CD4-positive, alpha-beta T cell treated with Interleukin-17A for 4 hours (primary cell): Measurements from ENCODE around the gene CDCA4.
A peak's percentile ranks its signal among the peaks of the same experiment; 100 is the strongest.
"Not testable (repeated sequence)": the region's sequence is repeated elsewhere in the genome, so short reads cannot be mapped to it uniquely, and the experiment has no call there.

ENCODE experiments used
- DNase-seq: peaks from one replicate; pipeline ENCODE4 v3.0.0-alpha.2; 2020; ENCODE audit warnings: mixed read lengths

CDCA4 gene

DNA sequence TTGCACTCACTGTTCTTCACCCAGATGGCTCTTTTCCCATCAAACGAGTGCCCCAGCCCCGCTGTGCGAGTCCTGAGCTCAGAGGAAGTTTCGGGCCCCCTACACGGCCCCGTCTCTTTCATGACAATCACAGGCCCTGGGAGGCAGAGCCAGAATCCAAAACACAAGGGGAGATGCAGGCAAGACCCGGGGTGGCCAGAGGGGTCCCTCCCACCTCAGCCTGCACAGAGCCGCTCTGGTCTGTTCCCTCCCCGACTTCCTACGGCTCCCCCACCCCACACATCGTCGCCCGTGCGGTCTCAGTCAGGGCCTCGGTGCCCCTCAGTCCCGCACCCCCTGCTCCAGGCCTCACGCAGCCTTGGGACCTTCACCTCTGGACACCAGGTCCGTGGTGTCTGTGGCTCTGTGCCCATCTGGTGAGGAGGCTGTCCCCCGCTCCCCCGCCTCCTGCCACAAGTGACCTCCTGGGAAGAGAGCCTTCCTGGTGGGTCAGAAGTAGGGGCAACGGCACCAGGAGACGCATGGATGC lies 35.5 kb upstream of the CDCA4 start:
- peak; percentile 2 for DNase-seq

DNA sequence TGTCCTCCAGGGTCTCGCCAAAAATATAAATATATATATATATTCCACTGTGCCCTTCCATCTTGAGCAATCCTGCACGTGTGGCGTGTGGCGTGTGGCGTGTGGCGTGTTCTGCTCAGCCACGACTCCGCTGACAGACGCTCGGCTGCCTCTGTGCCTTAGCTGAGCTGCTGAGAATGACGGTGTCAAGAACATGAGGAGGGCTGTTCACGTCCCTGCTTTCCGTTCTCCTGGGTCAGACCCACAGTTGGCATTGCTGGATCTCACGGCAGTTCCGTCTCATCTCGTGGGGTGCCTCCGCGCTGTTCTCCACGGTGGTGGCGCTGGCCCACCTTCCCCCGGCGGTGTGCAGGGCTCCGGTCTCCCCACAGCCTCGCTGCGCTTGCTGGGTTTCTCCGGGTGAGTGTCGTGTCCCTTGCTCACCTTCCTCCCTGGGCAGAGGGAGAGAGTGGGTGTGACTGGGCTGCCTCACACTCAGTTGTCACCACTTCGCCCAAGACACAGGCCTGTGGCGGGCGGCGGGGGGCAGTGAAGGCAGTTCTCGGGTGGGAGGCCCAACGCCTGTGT lies 34.9 kb upstream of the CDCA4 start:
- peak; percentile 2 for DNase-seq

DNA sequence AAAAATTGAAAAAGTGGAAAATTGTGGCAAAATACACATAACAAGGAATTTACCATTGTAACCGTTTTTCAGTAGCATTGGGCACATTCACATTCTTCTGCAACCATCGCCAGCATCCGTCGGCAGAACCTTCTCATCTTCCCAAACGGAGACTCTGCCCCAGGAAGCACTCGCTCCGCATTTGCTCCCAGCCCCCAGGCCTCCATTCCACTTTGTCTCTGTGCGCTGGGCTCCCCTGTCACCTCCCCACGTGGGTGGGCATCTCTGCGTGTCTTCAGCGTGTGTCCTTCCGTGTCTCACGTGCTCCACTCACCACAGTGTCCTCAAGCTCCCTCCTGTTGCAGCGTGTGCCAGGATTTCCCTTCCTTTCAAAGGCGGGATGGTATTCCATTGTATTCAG lies 34.5 kb upstream of the CDCA4 start:
- DNase-seq, result no peak

DNA sequence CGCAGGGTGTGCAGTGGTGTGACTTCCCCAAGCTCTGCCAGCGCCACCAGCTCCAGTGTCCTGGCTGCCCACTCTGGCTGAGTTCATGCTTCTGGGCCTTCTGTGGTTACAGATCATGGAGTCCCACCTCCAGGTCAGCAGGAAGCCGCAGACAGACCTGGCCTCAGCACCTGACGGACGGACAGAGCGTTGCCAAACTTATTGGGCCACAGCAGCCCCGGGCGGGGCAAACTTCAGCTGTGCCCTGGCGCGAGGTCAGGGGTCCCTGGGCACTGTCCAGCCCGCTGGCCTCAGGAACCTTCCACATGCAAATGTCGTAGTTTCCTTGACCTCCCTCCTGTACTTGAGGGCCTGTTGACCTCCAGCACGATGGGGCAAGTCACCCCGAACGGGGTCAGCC lies 33.1 kb upstream of the CDCA4 start:
- DNase-seq, result no peak

DNA sequence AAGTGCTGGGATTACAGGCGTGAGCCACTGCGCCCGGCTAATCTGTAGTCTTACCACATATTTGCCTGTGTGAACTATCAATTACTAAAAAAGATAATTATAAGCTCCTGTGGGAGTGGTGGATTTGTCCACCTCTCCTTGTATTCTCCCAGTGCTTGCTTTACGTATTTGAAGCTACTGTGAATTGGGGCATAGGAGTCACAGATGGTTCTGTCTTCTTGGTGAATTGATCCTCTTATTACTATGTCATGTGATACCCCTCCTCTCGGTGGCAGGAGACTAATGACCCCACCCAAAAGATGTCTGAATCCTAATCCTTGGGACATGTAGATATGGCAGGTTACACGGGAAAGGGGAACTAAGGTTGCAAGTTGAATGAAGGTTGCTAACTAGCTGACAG lies 32.5 kb upstream of the CDCA4 start:
- no peak for DNase-seq

DNA sequence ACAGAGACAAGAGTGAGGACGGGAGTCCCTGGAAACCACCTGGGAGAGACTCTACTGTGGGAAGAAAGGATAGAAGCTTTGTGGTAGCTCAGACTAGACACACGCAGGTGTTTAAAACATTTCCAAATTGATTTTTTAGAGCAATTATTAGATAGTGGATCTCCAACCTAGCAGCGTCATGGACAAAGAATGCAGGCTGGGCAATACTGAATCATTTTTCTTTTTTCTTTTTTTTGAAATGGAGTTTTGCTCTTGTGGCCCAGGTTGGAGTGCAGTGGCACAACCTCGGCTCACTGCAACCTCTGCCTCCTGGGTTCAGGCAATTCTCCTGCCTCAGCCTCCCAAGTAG lies 31.2 kb upstream of the CDCA4 start:
- no peak for DNase-seq

DNA sequence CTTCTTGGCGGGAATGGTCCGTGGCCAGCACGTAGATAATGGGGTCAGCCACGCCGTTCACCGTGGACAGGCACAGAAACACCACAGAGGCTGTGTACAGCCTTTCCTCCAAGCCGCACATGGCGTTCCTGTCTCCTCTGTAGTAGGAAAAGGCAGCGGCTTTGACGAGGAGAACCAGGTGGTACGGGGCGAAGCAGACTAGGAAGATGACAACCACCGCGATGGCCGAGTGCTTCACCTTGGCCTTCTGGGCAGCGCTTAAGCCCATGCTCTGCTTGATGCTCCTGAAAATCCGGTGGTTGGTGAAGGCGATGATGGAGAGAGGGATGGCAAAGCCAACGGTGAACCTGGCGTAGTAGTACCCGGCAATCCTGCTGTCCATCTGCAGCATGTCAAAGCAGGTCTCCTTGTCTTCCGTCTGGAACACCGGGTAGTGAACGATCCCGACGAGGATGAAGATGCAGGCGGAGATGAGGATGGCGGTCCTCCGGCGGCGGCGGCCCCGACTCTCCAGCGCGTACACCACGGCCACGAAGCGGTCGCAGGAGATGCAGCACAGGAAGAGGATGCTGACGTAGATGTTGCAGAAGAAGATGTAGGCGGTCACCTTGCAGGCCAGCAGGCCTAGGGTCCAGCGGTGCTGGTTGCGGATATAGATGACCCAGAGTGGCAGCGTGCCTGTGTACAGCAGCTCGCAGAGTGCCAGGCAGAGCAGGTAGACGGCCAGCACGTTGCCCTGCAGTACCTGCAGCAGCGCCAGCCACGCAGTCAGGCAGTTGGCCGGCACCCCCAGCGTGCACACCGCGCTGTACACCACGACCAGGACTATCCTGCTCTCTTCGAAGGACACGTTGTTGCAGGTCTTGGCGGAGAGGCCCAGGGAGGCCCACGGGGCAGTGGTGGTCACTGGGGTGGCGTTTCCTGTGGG lies 30.6 kb upstream of the CDCA4 start:
- DNase-seq, result no peak

DNA sequence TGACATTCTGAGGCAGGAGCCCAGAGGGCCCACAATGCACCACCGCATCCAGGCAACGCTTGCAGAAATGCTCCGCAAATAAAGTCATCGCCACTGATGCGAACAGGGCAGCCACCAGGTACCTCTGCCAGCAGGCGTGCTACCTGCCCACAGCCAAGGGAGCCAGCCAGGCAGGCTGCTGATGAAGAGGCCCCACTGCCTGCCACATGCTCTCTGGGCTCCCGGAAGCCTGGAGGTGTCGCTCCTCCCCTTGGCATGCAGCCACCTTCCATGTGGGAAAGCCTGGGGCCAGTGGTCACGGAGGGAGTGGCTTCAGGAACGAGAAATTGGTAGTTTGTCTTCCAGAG lies 29.6 kb upstream of the CDCA4 start:
- DNase-seq, result no peak

DNA sequence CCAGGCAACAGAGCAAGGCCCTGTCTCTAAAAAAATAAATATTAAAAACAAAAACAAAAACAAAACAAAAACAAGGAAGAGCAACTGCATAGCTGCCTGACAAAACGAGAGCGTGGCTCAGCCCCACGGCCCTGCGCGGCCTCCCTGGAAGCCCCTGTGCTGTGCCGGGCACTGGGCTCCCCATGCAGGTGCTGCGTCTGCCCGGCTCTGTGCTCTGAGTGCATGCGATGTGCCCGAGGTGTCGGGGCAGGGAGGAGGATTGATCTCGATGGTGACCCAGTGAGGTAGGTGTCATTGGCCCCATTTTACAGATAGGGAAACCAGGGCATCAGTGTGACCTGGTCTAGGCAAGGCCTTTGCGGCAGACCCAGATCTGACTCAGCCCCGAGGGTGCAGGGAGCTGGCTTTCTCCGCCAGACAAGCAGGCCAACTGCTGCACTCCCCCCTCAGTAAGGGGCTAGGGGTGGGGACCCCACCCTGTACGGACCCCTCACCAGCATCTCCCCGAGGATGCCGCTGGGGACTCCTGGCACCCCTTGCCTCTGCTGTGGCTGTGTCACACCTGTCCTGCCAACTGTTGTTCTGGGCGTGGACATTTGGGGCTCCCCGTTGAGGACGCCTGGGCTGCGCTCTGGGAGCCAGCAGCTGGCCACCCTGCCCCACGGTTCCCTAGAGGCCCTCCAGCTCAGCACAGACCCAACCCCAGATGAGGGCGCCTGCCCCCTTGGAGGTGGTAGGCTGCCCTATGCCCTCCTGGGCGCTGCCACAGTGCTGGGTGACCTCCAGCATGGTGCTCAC lies 29.1 kb upstream of the CDCA4 start:
- no peak for DNase-seq

DNA sequence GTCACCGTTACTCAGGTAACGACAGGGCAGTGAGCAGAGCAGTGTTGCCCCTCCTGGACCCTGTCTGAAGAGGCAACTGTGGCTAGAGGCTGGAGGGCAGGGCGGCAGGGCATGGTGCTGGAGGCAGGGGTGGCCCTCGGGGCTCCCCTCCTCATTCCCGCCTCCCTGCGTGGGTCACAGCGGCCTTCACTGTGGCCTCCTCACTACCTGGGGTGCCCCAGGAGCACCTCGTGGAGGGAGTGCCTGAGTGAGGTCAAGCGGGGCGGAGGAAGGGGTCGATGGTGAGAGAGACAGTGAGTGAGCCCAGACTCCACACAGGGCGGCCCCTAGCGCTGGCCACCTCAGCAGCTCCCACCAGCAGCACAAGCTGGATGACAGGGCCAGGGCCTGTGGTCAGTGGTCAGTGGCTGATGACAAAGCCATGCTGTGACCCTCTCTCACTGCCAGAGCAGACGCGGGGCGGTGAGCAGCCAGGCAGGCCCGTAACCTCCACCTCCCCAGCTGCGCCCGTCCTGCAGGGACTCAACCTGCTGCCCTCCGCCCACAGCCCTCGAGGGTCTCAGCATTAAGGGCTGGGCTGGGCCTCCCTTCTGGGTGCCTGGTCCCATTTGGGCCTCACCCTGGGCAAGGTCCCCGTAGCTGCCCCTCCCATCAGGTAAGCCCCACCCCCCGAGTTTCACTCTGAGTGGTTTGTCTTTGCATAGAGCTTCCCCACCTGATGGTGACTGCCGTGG lies 26.6 kb upstream of the CDCA4 start:
- DNase-seq, result no peak

DNA sequence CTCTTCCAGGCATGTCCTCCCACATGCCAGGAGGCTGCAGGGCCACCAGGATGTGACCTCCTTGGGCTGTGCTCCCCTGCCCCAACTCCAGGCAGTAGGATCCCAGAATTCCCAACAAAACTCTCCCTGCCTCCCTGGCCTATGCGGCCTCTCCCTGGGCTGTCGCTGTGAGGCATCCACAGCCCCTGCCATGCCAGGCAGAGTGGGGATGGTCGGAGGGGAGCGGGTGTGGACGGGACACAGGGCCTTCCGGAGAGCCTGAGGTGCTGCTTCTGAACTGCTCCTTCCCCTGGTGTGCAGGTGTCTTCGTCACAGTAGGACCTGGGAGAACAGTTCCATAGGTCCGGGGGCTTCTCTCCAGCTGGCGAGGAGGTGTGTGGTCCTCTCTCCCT lies 26.0 kb upstream of the CDCA4 start:
- DNase-seq, result no peak

DNA sequence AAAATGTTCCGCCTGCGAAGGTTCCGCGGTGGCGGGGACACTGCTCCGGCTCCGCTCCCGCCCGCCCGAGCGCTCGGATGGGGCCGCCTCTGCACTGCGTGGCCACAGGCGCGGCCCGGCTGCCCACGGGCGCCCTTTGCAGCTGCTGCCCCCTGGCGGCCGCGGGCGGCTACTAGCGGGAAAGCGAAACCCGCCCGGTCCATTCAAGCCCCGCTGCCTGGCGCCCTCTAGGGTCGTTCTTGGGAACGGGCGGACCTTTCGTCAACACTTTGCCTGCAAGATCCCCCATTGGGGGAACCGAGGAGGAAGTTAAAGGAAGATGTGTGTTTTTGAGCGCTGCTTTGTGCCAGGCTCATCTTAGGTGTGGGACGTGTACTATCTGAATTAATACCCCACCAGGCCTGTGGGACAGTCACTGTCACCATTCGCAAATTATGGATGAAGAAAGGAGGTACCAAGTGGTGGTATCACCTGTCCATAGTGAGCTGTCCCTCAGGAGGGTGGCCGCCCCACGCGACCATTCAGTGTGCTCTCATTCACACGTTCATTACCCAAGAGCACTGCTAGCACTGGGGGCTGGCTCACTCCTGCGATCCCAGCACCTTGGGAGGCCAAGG lies 24.9 kb upstream of the CDCA4 start:
- peak; percentile 96 for DNase-seq

DNA sequence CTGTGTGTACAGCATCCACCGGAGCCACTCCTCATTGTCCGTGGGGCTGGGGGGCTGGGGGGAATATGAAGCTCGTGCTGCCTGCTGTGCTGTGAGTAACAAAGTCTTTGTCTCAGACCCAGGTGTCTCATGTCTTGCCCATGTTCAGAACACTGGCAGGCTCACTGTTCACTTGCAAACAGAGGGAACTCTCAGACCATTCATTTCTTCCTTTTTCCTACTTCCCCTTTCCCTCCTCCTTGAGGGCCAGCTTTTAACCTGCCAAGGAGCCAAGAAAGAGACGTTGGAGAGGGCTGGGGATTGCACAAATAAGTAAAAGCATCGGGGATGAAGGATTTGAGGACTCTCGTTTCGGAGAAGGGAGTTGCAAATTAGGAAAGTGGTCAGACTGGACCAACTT lies 22.8 kb upstream of the CDCA4 start:
- DNase-seq, result no peak

DNA sequence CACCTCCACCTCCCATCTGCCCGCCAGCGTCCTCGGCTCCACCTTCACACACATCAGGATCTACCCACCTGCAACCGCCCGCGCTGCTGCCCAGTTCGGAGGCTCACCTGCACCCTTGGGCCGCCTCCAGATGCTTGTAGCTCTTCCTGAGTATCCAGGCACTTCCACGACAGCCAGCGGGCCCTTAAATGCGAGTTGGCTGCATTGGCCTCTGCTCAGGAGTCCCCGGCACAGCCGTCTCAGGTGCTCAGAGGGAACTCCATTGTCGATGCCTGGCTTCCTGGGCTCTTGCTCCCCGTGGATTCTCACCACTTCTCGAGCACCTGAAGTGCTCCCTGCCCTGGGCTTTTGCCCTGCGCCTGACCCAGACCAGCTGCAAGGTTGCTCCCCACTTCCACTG lies 21.9 kb upstream of the CDCA4 start:
- DNase-seq, result no peak

DNA sequence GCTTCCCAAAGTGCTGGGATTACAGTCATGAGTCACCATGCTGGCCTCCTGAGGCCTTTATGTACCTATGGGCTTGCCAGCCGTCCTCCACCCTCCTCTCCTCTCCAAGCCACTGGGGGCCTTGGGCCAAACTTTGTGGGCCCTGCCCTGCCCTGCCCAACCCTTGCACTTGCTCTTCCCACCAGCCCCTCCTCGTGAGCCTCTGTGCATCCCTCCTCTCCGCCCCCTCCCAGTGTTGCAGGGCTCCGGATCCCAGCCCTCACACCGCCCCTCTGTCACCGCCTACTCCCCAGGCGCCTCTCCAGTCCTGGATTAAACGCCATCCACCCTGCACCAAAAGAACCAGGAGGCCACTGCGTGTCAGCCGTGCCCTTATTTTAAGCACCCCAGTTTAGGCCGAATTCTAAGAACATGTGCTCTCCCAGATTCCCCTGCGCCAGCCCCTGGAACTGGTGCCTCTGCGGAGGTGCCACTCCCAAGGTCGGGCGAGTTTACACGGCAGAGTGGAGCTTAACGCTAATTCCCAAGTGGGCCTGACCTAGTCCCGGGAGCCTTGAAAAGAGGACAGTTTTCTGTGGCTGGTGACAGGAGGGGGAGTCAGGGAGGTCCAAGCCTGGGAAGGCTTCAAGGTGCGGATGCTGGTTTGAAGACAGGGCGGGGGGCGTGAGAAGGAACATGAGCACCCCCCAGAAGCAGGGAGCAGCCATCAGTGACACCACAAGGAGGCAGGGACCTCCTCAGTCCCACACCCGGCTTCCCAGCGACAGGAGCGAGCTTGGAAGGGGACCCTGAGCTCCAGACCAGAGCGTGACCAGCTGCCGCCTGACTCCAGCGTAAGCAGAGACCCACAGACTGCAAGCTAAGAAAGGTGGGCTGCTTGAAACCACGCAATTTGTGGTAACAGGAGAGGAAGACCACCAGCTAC lies 21.2 kb upstream of the CDCA4 start:
- no peak for DNase-seq

DNA sequence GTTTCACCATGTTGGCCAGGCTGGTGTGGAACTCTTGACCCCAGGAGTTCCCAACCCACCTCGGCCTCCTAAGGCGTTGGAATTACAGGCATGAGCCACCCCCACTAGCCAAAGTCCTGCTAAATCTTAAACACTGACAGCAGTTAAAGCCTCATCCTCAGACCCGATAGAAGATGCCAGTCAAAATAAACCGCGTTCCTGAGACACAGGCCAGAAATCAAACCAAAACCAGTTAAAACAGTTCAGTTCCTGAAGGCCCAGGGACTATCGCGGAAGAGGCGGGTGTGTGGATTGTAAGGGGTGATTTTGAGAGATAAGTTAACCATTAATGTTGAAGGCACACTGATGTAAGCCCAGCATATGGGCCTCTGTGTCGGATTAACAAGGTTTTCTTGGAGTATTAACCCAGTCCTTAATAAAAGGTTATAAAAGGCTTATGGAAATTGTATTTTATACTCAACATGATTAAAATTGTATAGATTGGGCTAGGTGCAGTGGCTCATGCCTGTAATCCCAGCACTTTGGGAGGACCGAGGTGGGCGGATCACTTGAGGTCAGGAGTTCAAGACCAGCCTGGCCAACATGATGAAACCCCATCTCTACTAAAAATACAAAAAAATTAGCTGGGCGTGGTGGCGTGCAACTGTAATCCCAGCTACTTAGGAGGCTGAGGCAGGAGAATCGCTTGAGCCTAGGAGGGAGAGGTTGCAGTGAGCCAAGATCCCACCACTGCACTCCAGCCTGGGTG lies 18.7 kb upstream of the CDCA4 start:
- DNase-seq, result no peak

DNA sequence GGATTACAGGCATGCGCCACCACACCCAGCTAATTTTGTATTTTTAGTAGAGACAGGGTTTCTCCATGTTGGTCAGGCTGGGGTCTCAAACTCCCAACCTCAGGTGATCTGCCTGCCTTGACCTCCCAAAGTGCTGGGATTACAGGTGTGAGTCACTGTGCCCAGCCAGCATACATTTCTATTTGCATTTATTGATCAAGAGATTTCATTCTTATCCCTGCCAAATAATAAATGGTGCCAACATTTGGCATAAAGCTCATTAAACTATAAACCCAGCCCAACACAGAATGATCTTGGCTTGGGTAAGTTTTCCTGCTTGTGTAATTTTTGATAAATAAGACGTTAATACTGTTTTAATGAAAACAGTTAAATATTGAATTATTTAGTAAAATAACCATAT lies 14.7 kb upstream of the CDCA4 start:
- not testable (repeated sequence) for DNase-seq

DNA sequence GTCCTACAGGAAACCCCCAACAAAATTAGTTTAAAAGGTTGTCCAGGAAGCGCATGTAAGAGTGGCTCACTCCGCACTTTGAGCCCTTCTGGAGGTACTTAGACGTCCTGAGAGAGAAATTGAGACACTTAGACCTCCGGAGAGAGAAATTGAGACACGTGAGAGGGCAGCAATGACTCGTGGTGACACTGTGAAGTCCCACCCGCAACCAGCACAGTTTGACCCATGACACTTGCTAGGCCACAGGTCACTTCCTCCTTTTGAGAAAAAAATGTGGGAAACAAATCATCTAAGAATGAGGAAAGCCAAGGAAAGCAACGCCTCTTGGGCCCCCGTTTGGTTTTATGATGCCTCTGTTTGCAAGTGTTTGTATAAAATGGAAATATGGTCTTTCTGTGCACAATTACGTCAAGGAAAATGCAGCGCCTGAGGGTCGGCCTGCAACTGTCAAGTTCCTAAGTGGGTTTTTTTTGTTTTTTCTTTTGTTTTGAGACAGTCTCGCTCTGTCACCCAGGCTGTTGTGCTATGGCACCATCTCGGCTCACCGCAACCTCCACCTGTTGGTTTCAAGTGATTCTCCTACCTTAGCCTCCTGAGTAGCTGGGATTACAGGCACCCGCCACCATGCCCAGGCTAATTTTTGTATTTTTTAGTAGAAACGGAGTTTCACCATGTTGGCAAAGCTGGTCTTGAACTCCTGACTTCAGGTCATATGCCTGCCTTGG lies 13.6 kb upstream of the CDCA4 start:
- DNase-seq, result no peak

DNA sequence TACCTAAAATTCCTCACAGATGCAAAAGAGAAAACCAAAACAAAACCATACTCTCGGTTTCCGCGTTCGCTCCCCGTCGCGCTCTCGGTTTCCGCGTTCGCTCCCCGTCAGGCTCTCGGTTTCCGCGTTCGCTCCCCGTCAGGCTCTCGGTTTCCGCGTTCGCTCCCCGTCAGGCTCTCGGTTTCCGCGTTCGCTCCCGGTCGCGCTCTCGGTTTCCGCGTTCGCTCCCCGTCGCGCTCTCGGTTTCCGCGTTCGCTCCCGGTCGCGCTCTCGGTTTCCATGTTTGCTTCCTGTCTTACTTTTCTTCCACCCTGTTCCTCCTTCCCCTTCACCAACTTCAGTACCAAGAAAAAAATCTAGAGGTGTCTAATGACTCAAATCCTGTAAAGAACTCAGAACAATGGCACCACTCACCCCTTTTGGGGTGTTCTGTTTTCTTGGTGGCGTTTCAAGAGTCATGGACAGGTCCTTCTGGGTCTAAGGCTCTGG lies 12.6 kb upstream of the CDCA4 start:
- DNase-seq, result peak; percentile 44

DNA sequence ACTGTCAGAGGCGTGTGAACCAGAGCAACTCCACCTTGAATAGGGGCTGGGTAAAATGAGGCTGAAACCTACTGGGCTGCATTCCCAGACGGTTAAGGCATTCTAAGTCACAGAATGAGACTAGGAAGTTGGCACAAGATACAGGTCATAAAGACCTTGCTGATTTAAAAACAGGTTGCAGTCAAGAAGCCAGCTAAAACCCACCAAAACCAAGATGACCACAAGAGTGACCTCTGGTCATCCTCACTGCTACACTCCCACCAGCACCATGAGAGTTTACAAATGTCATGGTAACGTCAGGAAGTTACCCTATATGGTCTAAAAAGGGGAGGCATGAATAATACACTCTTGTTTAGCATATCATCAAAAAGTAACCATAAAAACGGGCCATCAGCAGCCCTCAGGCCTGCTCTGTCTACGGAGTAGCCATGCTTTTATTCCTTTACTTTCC lies 11.6 kb upstream of the CDCA4 start:
- not testable (repeated sequence) for DNase-seq
